Astrocyte of the cerebellum (primary cell): ENCODE data around the gene MADCAM1.

Experiments used
- DNase-seq: peaks from one replicate; pipeline ENCODE4 v3.0.0-alpha.2; 2011; ENCODE audit warnings: low read depth
- H3K4me3 ChIP-seq: 2 replicates; pipeline ENCODE4 v1.5.1; 2011; ENCODE audit warnings: mild to moderate bottlenecking, low read depth, low read length, moderate library complexity
- CTCF ChIP-seq: IDR thresholded peaks from 2 replicates; pipeline ENCODE4 v1.5.1; 2012; ENCODE audit warnings: low read length, low read depth, moderate library complexity, mild to moderate bottlenecking; ENCODE audit errors: missing control alignments
- in situ Hi-C: cut with HindIII; loops from 2 replicates; pipeline ENCODE4 v1.10.0; 2017; ENCODE audit warnings: low sequenced_read_pairs

Gene MADCAM1

GRCh38 chr19:538641-539428 lies 42.5 kb downstream of the MADCAM1 start:
- in situ Hi-C loops, result no loop called here
- no peak overlapping the region for H3K4me3 ChIP-seq
- TF ChIP-seq CTCF, result no peak
- DNase-seq, result no peak

- no peak for DNase-seq
- no peak for TF ChIP-seq CTCF
- in situ Hi-C loops, result no loop called here
- H3K4me3 ChIP-seq, result no peak overlapping the region
Observed at GRCh38 chr19:539429-540030, 43.2 kb downstream of the MADCAM1 start.

- no peak for TF ChIP-seq CTCF
- no peak overlapping the region for H3K4me3 ChIP-seq
- DNase-seq, result no peak
- in situ Hi-C loops, result no loop called here
Observed at GRCh38 chr19:540867-541637, 44.8 kb downstream of the MADCAM1 start.

- in situ Hi-C loops, result no loop called here
- no peak overlapping the region for H3K4me3 ChIP-seq
- no peak for DNase-seq
- TF ChIP-seq CTCF, result no peak
Observed at GRCh38 chr19:541699-542098, 45.4 kb downstream of the MADCAM1 start.

GRCh38 chr19:542173-542866 lies 46.0 kb downstream of the MADCAM1 start:
- TF ChIP-seq CTCF, result no peak
- no peak overlapping the region for H3K4me3 ChIP-seq
- no peak for DNase-seq
- in situ Hi-C loops, result no loop called here
